GM12873 (cell line): ENCODE data around the gene PLD1.

Experiments
- TF ChIP-seq, protein P1 (sequence below): IDR thresholded peaks from 2 replicates; pipeline ENCODE4 v1.5.1; 2012; ENCODE audit warnings: low read depth, mild to moderate bottlenecking, moderate library complexity, low read length, control low read depth; ENCODE audit not compliant: insufficient read depth; ENCODE audit errors: missing control alignments

PLD1 gene

DNA sequence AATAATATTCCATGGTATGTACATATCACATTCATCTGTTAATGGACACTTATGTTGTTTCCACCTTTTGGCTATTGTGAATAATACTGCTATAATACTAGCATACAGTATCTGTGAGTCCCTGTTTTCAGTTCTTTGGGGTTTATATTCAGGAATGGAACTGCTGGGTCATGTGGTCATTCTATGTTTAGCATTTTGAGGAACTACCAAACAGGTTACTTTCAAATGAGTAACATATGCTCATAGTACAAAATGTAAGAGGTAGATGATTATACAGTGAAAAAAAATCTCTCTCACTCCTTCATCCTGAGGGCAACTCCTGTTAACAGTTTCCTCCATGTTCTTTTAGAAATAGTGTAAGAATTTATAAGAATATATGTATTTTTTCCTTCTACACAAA lies 162.2 kb downstream of the PLD1 start:
- TF ChIP-seq, protein P1, sequence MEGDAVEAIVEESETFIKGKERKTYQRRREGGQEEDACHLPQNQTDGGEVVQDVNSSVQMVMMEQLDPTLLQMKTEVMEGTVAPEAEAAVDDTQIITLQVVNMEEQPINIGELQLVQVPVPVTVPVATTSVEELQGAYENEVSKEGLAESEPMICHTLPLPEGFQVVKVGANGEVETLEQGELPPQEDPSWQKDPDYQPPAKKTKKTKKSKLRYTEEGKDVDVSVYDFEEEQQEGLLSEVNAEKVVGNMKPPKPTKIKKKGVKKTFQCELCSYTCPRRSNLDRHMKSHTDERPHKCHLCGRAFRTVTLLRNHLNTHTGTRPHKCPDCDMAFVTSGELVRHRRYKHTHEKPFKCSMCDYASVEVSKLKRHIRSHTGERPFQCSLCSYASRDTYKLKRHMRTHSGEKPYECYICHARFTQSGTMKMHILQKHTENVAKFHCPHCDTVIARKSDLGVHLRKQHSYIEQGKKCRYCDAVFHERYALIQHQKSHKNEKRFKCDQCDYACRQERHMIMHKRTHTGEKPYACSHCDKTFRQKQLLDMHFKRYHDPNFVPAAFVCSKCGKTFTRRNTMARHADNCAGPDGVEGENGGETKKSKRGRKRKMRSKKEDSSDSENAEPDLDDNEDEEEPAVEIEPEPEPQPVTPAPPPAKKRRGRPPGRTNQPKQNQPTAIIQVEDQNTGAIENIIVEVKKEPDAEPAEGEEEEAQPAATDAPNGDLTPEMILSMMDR = no peak

DNA sequence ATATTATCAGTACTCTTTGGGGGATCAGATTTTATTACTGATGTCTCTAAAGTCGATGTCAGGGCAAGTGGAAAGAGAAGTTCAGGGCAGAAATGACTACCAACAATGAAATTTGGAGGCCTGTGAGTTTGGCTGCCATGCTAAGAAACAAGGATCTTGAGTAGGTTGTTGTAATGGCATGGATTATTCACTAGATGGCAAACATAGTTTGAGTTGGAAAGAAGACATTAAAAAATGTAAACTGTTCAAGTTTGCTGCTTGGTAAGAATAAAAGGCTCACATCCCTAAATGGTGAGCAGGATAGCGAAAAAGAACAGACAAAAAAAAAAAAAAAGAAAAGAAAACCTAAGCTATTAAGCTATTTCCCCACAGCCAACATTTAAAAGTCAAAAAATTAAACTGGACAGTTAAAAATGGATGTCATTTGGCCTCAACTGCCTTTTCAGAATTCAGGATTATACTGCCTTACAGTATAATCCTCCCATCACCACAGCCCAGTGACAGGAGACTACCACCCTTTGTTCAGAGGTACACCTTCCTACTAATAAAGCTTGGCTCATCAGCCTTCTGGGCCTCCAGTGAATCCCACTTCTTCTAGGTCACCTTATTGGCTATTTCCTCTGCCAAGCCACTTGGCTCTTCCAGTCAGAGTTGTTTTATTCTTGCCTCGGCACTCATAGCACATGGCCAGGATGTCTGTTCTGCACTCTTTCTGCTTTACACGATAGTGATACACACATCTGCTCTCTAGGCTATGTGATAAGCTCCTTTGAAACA lies 163.7 kb downstream of the PLD1 start:
- TF ChIP-seq, protein P1 = peak; percentile 54

DNA sequence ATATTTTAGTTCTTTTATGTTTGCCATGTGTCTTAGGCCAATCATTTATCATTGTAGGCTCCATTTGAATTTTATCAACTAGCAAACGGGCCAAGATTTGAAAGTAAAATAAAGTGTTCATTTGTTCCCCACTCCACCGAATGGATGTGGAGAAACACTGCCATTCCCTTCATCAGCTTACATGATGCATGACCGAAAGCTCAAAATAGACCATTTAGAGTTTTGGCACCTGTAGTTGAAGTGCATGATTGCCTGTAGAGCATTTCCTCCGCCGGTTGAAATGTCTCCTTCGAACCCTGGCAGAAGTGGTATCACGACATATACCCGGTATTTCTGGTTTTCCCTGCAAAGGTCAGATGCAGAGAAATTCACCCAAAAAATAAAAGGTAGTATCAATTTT lies 165.6 kb downstream of the PLD1 start:
- TF ChIP-seq, protein P1 = no peak

DNA sequence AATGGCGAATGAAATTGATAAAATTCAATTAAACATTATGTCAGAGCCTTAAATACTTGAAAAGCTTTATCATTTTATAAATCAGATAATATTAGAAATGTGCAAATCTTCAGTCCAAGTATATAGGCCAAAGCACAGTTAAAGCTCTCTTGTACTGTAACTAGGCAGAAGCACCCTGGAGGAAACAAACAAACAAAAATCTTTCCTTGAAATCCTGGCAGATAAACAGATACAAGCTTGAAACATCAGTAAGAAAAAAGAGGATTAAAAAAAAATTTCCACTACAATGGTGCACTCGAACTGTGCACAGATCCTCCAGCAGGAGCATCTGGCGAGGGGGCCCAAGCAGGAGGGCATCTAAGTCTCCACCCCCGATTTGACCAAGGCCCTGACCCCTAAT lies 166.6 kb downstream of the PLD1 start:
- TF ChIP-seq, protein P1 = no peak

DNA sequence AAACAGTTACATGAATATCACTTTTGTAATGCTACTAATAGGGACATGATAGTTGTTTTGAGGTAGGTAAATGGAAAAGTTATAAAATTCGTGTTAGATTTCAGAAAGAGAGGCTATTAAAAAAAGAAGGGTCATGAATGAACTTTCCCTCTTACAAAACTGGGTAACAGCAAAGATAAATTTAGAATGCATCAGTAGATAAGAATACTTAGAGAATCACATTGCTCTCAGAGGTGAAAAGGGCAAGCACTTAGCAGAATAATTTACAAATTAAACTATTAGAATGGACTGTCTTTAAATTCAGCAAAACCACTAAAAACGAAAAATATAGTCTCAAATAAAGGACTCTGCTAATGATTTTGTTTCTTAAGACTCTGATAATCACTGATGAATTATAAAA lies 167.2 kb downstream of the PLD1 start:
- TF ChIP-seq, protein P1 = no peak

DNA sequence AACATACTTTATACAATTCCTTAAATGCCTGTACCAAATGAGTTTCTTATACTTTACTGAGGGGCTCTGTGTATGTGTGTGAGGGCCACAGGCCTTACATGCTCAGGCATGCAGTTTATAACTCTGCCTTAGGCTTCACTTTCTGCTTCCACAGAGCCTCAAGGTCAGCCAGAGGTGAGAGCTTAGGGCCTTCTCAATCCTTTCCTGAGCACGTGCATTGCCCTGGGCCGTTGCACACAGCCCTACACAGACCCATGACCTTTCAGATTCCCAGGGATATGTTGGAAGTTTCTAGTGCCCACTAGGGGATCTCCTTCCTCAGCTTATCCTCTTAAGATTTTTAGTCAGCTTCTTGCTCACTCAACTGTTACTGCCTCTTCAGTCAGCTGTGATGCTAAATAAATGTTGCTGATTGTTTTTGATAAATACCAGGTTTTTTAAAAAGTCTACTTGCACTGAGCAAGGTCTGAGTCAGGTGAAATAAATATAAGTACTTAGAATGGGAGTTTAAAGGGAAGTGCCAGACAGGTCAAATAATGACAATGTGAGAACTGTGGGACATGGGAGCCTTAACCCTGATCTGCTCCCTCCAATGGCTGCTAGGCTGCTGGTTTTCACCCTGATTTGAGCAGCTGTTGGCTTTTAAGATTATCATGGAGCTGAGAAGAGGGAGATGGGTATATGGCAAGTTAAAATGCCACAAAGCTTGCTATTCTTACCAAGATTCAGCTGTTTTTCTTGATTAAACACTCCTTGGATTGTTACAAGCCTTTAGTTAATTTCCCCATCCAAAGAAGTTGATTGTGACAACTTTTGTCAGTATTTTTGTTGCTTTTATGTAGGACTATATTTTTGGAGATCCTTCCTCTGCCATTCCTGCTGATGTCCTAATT lies 169.5 kb downstream of the PLD1 start:
- TF ChIP-seq, protein P1 = no peak

DNA sequence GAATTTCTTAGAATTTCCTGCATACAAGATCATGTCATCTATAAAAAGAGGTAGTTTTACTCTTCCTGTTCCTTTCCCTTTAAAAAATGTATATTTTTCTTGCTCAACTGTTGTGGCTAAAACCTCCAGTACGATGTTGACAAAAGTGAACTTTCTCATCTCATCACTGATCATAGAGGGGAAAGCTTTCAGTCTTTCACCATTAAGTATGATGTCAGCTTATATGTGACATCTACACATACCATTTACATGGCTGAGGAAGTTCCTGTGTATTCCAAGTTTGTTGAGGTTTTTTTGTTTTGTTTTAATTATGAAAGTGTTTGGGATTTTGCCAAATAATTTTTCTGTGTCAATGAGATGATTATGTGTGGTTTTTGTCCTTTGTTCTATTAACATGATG lies 173.6 kb downstream of the PLD1 start:
- TF ChIP-seq, protein P1 = no peak
